Inflammatory macrophage treated with lipopolysaccharide for 4 hours (primary cell): ENCODE results near the gene VPS54.
"Not testable (repeated sequence)": the region's sequence is repeated elsewhere in the genome, so short reads cannot be mapped to it uniquely, and the experiment has no call there.

ENCODE experiments used
- DNase-seq: peaks from one replicate; pipeline ENCODE4 v3.0.0-alpha.2; 2020

The VPS54 gene

GRCh38 chr2:64023485-64024258 lies 4.4 kb upstream of the VPS54 start:
- DNase-seq = no peak

- DNase-seq = peak; percentile 54
Measured at GRCh38 chr2:64021578-64021977, 2.4 kb upstream of the VPS54 start.

GRCh38 chr2:64019975-64020528 lies 824 bp upstream of the VPS54 start:
- DNase-seq = peak; percentile 51

GRCh38 chr2:64018701-64019082 lies 536 bp downstream of the VPS54 start:
- peak; percentile 59 for DNase-seq

GRCh38 chr2:64017811-64018700 lies 1.2 kb downstream of the VPS54 start:
- peak; percentile 43 for DNase-seq

GRCh38 chr2:64015898-64016297 lies 3.3 kb downstream of the VPS54 start:
- no peak for DNase-seq

GRCh38 chr2:64015391-64015790 lies 3.8 kb downstream of the VPS54 start:
- DNase-seq = peak; percentile 70

GRCh38 chr2:64014628-64015027 lies 4.6 kb downstream of the VPS54 start:
- no peak for DNase-seq

- DNase-seq = no peak
Measured at GRCh38 chr2:64013053-64013452, 6.2 kb downstream of the VPS54 start.

GRCh38 chr2:64012115-64012514 lies 7.1 kb downstream of the VPS54 start:
- DNase-seq = no peak

- no peak for DNase-seq
Measured at GRCh38 chr2:64008434-64009009, 10.7 kb downstream of the VPS54 start.

- no peak for DNase-seq
Measured at GRCh38 chr2:64007924-64008323, 11.3 kb downstream of the VPS54 start.

- DNase-seq = no peak
Measured at GRCh38 chr2:64005707-64006356, 13.4 kb downstream of the VPS54 start.

- no peak for DNase-seq
Measured at GRCh38 chr2:64003239-64003638, 16.0 kb downstream of the VPS54 start.

- no peak for DNase-seq
Measured at GRCh38 chr2:64001382-64002101, 17.7 kb downstream of the VPS54 start.

GRCh38 chr2:64000630-64001381 lies 18.4 kb downstream of the VPS54 start:
- no peak for DNase-seq

- DNase-seq = no peak
Measured at GRCh38 chr2:63999049-63999448, 20.2 kb downstream of the VPS54 start.

GRCh38 chr2:63996582-63997198 lies 22.5 kb downstream of the VPS54 start:
- not testable (repeated sequence) for DNase-seq

- not testable (repeated sequence) for DNase-seq
Measured at GRCh38 chr2:63994329-63995070, 24.7 kb downstream of the VPS54 start.

- DNase-seq = no peak
Measured at GRCh38 chr2:63993871-63994270, 25.4 kb downstream of the VPS54 start.
